K562 (cell line): ENCODE measurements around the gene HTT-AS. TPM values are rescaled to one million over a fixed set of nuclear protein-coding genes. Genes with fewer than 3 reads are reported as not detected.

Experiments
- ARID1B ChIP-seq: fragments of 450-650 bp; IDR thresholded peaks from 2 replicates; pipeline ENCODE4 v1.6.1; 2016; ENCODE audit warnings: antibody characterized with exemption, mild to moderate bottlenecking, inconsistent platforms
- BRCA1 ChIP-seq, 2 experiments: fragments of 450-650 bp in 1 of 2; sonication (generic) in 1 of 2; formaldehyde crosslinking in 1 of 2; IDR thresholded peaks; 2 replicates each; pipeline versions ENCODE4 v1.5.0 to v1.6.1; 2017 to 2020; ENCODE audit warnings: mild to moderate bottlenecking in 1 of 2, missing genetic modification reagents in 1 of 2
- GABPA ChIP-seq: fragments of 200-800 bp; sonication (Bioruptor generic); conservative IDR thresholded peaks from 2 replicates; pipeline ENCODE4 v1.6.1; 2016; ENCODE audit warnings: low read depth, missing genetic modification characterization, missing compliant biosample characterization
- HDAC8 ChIP-seq: fragments of 450-650 bp; IDR thresholded peaks from 2 replicates; pipeline ENCODE4 v1.6.1; 2016; ENCODE audit warnings: mild to moderate bottlenecking, missing genetic modification characterization, moderate library complexity, missing compliant biosample characterization
- HMGN3 ChIP-seq: IDR thresholded peaks from 2 replicates; pipeline ENCODE4 v1.6.1; 2011; ENCODE audit warnings: borderline replicate concordance, low read depth, mild to moderate bottlenecking, mixed read lengths, low read length; ENCODE audit not compliant: insufficient read length; ENCODE audit errors: extremely low read depth
- MCM7 ChIP-seq, 2 experiments: fragments of 450-650 bp; IDR thresholded peaks; 2 replicates each; pipeline ENCODE4 v1.6.1; 2016 to 2018
- RBM34 ChIP-seq: fragments of 200-400 bp; formaldehyde crosslinking; IDR thresholded peaks from 2 replicates; pipeline ENCODE4 v1.6.1; 2018; ENCODE audit warnings: low read length, borderline replicate concordance; ENCODE audit not compliant: insufficient read depth
- SAFB2 ChIP-seq: fragments of 200-400 bp; formaldehyde crosslinking; IDR thresholded peaks from 2 replicates; pipeline ENCODE4 v1.6.1; 2018; ENCODE audit warnings: borderline replicate concordance, low read length, low read depth, moderate library complexity; ENCODE audit not compliant: severe bottlenecking
- THRAP3 ChIP-seq: fragments of 450-650 bp; IDR thresholded peaks from 2 replicates; pipeline ENCODE4 v1.6.1; 2016; ENCODE audit warnings: mild to moderate bottlenecking, inconsistent platforms, borderline replicate concordance
- polyA plus RNA-seq, 8 experiments: library from polyadenylated mRNA; depleted of rRNA in 4 of 8; stranded (reverse) in 5 of 8; unstranded in 3 of 8; fragments of >200 nt; fragmentation: Nextera tagmentation in 2 of 8; fragmentation: Illumina TruSeq in 1 of 8; extraction: Ambion mirVana in 2 of 8; extraction: Trizol in 1 of 8; gene quantifications; 2 replicates each; pipeline versions ENCODE4 v1.2.1 to v1.2.3, GENCODE V29; 2011 to 2014; ENCODE audit warnings: inconsistent platforms in 1 of 8, missing spikeins in 1 of 8
- total RNA-seq, 7 experiments: library from RNA; depleted of rRNA in 6 of 7; stranded (reverse); fragments of >200 nt in 6 of 7; fragmentation: Illumina TruSeq in 2 of 7; extraction: Trizol in 2 of 7; gene quantifications; 2 replicates each; pipeline versions ENCODE4 v1.2.1 to v1.2.3, GENCODE V29; 2011 to 2021; ENCODE audit warnings: low replicate concordance in 1 of 7
- TF ChIP-seq, protein P1 (sequence below): sonication (generic); formaldehyde crosslinking; IDR thresholded peaks from 2 replicates; pipeline ENCODE4 v1.8.0; 2022; ENCODE audit warnings: mild to moderate bottlenecking, missing genetic modification reagents
- TF ChIP-seq, protein P2 (sequence below): sonication (generic); formaldehyde crosslinking; IDR thresholded peaks from 2 replicates; pipeline ENCODE4 v1.8.0; 2023; ENCODE audit warnings: missing genetic modification reagents, mild to moderate bottlenecking, borderline replicate concordance
- TF ChIP-seq, protein P3 (sequence below), 3 experiments: fragments of 200-800 bp in 1 of 3; sonication (Bioruptor generic) in 1 of 3; sonication (generic) in 1 of 3; formaldehyde crosslinking in 1 of 3; IDR thresholded peaks; 2 replicates each; pipeline versions ENCODE4 v1.6.1 to v1.8.0; 2016 to 2022; ENCODE audit warnings: mild to moderate bottlenecking in 2 of 3, missing compliant biosample characterization in 2 of 3, missing genetic modification characterization in 2 of 3, missing genetic modification reagents in 1 of 3
- TF ChIP-seq, protein P4 (sequence below): fragments of 450-650 bp; IDR thresholded peaks from 2 replicates; pipeline ENCODE4 v1.6.1; 2016; ENCODE audit warnings: mild to moderate bottlenecking
- TF ChIP-seq, protein P5 (sequence below): sonication (generic); formaldehyde crosslinking; IDR thresholded peaks from 2 replicates; pipeline ENCODE4 v1.8.1; 2023; ENCODE audit warnings: mild to moderate bottlenecking, missing genetic modification reagents

Gene HTT-AS
- total and polyA plus RNA-seq, 9 of the 15 experiments (the other 6 are each of a cell fraction or from before 2014, with no cell fraction given) = not detected

DNA sequence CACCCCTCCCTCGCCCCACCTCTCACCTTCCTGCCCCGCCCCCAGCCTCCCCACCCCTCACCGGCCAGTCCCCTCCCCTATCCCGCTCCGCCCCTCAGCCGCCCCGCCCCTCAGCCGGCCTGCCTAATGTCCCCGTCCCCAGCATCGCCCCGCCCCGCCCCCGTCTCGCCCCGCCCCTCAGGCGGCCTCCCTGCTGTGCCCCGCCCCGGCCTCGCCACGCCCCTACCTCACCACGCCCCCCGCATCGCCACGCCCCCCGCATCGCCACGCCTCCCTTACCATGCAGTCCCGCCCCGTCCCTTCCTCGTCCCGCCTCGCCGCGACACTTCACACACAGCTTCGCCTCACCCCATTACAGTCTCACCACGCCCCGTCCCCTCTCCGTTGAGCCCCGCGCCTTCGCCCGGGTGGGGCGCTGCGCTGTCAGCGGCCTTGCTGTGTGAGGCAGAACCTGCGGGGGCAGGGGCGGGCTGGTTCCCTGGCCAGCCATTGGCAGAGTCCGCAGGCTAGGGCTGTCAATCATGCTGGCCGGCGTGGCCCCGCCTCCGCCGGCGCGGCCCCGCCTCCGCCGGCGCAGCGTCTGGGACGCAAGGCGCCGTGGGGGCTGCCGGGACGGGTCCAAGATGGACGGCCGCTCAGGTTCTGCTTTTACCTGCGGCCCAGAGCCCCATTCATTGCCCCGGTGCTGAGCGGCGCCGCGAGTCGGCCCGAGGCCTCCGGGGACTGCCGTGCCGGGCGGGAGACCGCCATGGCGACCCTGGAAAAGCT is at the start of gene HTT-AS, which contains the start of gene HTT (continued):
- TF ChIP-seq, protein P1, sequence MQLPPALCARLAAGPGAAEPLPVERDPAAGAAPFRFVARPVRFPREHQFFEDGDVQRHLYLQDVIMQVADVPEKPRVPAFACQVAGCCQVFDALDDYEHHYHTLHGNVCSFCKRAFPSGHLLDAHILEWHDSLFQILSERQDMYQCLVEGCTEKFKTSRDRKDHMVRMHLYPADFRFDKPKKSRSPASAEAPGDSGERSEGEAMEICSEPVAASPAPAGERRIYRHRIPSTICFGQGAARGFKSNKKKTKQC (CRISPR knock-in tag) = no peak
- TF ChIP-seq SAFB2 (no peak), THRAP3 (no peak), GABPA (tag) (no peak), HMGN3 (no peak), ARID1B (no peak), MCM7 (IDR thresholded peaks at IDR 0.05) (no peak), BRCA1 (IDR thresholded peaks at IDR 0.05) (no peak), BRCA1 (CRISPR knock-in tag; IDR thresholded peaks at IDR 0.05) (no peak), HDAC8 (no peak), RBM34 (no peak)
- TF ChIP-seq, protein P2, sequence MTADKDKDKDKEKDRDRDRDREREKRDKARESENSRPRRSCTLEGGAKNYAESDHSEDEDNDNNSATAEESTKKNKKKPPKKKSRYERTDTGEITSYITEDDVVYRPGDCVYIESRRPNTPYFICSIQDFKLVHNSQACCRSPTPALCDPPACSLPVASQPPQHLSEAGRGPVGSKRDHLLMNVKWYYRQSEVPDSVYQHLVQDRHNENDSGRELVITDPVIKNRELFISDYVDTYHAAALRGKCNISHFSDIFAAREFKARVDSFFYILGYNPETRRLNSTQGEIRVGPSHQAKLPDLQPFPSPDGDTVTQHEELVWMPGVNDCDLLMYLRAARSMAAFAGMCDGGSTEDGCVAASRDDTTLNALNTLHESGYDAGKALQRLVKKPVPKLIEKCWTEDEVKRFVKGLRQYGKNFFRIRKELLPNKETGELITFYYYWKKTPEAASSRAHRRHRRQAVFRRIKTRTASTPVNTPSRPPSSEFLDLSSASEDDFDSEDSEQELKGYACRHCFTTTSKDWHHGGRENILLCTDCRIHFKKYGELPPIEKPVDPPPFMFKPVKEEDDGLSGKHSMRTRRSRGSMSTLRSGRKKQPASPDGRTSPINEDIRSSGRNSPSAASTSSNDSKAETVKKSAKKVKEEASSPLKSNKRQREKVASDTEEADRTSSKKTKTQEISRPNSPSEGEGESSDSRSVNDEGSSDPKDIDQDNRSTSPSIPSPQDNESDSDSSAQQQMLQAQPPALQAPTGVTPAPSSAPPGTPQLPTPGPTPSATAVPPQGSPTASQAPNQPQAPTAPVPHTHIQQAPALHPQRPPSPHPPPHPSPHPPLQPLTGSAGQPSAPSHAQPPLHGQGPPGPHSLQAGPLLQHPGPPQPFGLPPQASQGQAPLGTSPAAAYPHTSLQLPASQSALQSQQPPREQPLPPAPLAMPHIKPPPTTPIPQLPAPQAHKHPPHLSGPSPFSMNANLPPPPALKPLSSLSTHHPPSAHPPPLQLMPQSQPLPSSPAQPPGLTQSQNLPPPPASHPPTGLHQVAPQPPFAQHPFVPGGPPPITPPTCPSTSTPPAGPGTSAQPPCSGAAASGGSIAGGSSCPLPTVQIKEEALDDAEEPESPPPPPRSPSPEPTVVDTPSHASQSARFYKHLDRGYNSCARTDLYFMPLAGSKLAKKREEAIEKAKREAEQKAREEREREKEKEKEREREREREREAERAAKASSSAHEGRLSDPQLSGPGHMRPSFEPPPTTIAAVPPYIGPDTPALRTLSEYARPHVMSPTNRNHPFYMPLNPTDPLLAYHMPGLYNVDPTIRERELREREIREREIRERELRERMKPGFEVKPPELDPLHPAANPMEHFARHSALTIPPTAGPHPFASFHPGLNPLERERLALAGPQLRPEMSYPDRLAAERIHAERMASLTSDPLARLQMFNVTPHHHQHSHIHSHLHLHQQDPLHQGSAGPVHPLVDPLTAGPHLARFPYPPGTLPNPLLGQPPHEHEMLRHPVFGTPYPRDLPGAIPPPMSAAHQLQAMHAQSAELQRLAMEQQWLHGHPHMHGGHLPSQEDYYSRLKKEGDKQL (CRISPR knock-in tag) = no peak
- TF ChIP-seq, protein P3, sequence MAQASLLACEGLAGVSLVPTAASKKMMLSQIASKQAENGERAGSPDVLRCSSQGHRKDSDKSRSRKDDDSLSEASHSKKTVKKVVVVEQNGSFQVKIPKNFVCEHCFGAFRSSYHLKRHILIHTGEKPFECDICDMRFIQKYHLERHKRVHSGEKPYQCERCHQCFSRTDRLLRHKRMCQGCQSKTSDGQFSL (CRISPR knock-in tag; IDR thresholded peaks at IDR 0.05) = no peak
- TF ChIP-seq, protein P3 (tag; IDR thresholded peaks at IDR 0.05) = no peak
- TF ChIP-seq, protein P4, sequence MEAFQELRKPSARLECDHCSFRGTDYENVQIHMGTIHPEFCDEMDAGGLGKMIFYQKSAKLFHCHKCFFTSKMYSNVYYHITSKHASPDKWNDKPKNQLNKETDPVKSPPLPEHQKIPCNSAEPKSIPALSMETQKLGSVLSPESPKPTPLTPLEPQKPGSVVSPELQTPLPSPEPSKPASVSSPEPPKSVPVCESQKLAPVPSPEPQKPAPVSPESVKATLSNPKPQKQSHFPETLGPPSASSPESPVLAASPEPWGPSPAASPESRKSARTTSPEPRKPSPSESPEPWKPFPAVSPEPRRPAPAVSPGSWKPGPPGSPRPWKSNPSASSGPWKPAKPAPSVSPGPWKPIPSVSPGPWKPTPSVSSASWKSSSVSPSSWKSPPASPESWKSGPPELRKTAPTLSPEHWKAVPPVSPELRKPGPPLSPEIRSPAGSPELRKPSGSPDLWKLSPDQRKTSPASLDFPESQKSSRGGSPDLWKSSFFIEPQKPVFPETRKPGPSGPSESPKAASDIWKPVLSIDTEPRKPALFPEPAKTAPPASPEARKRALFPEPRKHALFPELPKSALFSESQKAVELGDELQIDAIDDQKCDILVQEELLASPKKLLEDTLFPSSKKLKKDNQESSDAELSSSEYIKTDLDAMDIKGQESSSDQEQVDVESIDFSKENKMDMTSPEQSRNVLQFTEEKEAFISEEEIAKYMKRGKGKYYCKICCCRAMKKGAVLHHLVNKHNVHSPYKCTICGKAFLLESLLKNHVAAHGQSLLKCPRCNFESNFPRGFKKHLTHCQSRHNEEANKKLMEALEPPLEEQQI = no peak
- TF ChIP-seq, protein P5, sequence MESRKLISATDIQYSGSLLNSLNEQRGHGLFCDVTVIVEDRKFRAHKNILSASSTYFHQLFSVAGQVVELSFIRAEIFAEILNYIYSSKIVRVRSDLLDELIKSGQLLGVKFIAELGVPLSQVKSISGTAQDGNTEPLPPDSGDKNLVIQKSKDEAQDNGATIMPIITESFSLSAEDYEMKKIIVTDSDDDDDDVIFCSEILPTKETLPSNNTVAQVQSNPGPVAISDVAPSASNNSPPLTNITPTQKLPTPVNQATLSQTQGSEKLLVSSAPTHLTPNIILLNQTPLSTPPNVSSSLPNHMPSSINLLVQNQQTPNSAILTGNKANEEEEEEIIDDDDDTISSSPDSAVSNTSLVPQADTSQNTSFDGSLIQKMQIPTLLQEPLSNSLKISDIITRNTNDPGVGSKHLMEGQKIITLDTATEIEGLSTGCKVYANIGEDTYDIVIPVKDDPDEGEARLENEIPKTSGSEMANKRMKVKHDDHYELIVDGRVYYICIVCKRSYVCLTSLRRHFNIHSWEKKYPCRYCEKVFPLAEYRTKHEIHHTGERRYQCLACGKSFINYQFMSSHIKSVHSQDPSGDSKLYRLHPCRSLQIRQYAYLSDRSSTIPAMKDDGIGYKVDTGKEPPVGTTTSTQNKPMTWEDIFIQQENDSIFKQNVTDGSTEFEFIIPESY (CRISPR knock-in tag) = no peak
